Measurements from ENCODE around the gene INPP5A. TPM values are rescaled to one million over a fixed set of nuclear protein-coding genes. Genes with fewer than 3 reads are reported as not detected.

INPP5A gene
- total and polyA plus RNA-seq, 10 donors: 11.1 to 41.3 (median 30.8) TPM

- WGBS, 5 donors: 80 to 90% (median 84%) methylated on average over 29 to 38 of the region's 38 CpGs
- Histone ChIP-seq H3K27me3 (replicated peaks in 1 of 7) (peaks cover 0 to 72% (median 4%) of the 10 kb centered on the region in 7 donors), H3K36me3 (no peaks in the 10 kb centered on the region), H3K4me3 (no peak overlapping the region), H3K27ac (no peak overlapping the region), H3K4me1 (no peaks in the 10 kb centered on the region), H3K9me3 (no peaks in the 10 kb centered on the region)
- intact Hi-C loops (cut with DNase I; ENCODE audit: low total_unique reads): no loop called here
- TF ChIP-seq POLR2AphosphoS5 (IDR thresholded peaks at IDR 0.05): no peak
- TF ChIP-seq CTCF (IDR thresholded peaks at IDR 0.05 in 8 of 11, conservative IDR thresholded peaks at IDR 0.05 in 3 of 11): no peak
- TF ChIP-seq POLR2A (IDR thresholded peaks at IDR 0.05): no peak
- DNase-seq: peak; percentile 65
Measured at GRCh38 chr10:132809232-132810140, 271.9 kb downstream of the INPP5A start.

- H3K27me3 ChIP-seq (replicated peaks in 1 of 7): peaks cover 0 to 76% (median 4%) of the 10 kb centered on the region in 7 donors
- TF ChIP-seq POLR2AphosphoS5 (IDR thresholded peaks at IDR 0.05): no peak
- no peaks in the 10 kb centered on the region for H3K36me3 ChIP-seq
- 83 to 86% (median 85%) methylated on average over 19 to 39 of the region's 39 CpGs for WGBS, 5 donors
- H3K27ac ChIP-seq: no peak overlapping the region
- no peak for DNase-seq
- H3K4me3 ChIP-seq: no peak overlapping the region
- H3K4me1 ChIP-seq: no peaks in the 10 kb centered on the region
- intact Hi-C loops (cut with DNase I; ENCODE audit: low total_unique reads): no loop called here
- no peaks in the 10 kb centered on the region for H3K9me3 ChIP-seq
Measured at GRCh38 chr10:132810141-132810806, 272.7 kb downstream of the INPP5A start.

GRCh38 chr10:132810807-132811700 is 273.5 kb downstream of the INPP5A start:
- peaks cover 0 to 79% (median 4%) of the 10 kb centered on the region in 7 donors for H3K27me3 ChIP-seq (replicated peaks in 1 of 7)
- no peak overlapping the region for H3K4me3 ChIP-seq
- 66 to 74% (median 71%) methylated on average over 24 to 33 of the region's 33 CpGs for WGBS, 5 donors
- H3K36me3 ChIP-seq: no peaks in the 10 kb centered on the region
- H3K4me1 ChIP-seq: no peaks in the 10 kb centered on the region
- TF ChIP-seq POLR2AphosphoS5 (IDR thresholded peaks at IDR 0.05) (no peak), POLR2A (IDR thresholded peaks at IDR 0.05) (no peak), CTCF (IDR thresholded peaks at IDR 0.05 in 8 of 11, conservative IDR thresholded peaks at IDR 0.05 in 3 of 11) (no peak)
- no peaks in the 10 kb centered on the region for H3K9me3 ChIP-seq
- intact Hi-C loops (cut with DNase I; ENCODE audit: low total_unique reads): no loop called here
- H3K27ac ChIP-seq: no peak overlapping the region
- peak; percentile 68 for DNase-seq

GRCh38 chr10:132811891-132812481 is 274.4 kb downstream of the INPP5A start:
- H3K27me3 ChIP-seq (replicated peaks in 1 of 7): peaks cover 0 to 87% (median 4%) of the 10 kb centered on the region in 7 donors
- no peaks in the 10 kb centered on the region for H3K36me3 ChIP-seq
- no peak for TF ChIP-seq POLR2A (IDR thresholded peaks at IDR 0.05)
- TF ChIP-seq POLR2AphosphoS5 (IDR thresholded peaks at IDR 0.05): peak in 1 of 3 donors; percentile 62
- WGBS, 5 donors: 78 to 93% (median 85%) methylated on average over 17 to 26 of the region's 26 CpGs
- H3K27ac ChIP-seq: no peak overlapping the region
- no peaks in the 10 kb centered on the region for H3K4me1 ChIP-seq
- H3K4me3 ChIP-seq: no peak overlapping the region
- intact Hi-C loops (cut with DNase I; ENCODE audit: low total_unique reads): no loop called here
- peak; percentile 67 for DNase-seq
- no peaks in the 10 kb centered on the region for H3K9me3 ChIP-seq
